Peyer's patch (tissue), 4 donors: ENCODE measurements around the gene FGFR1OP2. TPM values are rescaled to one million over a fixed set of nuclear protein-coding genes. Genes with fewer than 3 reads are reported as not detected.

Experiments
- DNase-seq, 3 donors: peaks; one replicate each; pipeline ENCODE4 v3.0.0-alpha.2; 2017 to 2019
- H3K27ac ChIP-seq, 4 donors: fragments of 200-600 bp; sonication (generic); one replicate each; pipeline ENCODE4 v1.5.1; 2016 to 2019
- H3K27me3 ChIP-seq, 2 donors: fragments of 200-600 bp; sonication (generic); one replicate each; pipeline ENCODE4 v1.5.1; 2019
- H3K36me3 ChIP-seq, 3 donors: fragments of 200-600 bp; sonication (generic); one replicate each; pipeline ENCODE4 v1.5.1; 2016 to 2019
- H3K4me1 ChIP-seq, 4 donors: fragments of 200-600 bp; sonication (generic); one replicate each; pipeline ENCODE4 v1.5.1; 2016 to 2019
- H3K4me3 ChIP-seq, 4 donors: fragments of 200-600 bp; sonication (generic); 1 replicate in 3 of 4; 2 replicates in 1 of 4; pipeline ENCODE4 v1.5.1; 2016 to 2019; ENCODE audit warnings: mild to moderate bottlenecking in 1 of 4
- H3K9me3 ChIP-seq, 4 donors: fragments of 200-600 bp; sonication (generic); one replicate each; pipeline ENCODE4 v1.5.1; 2016 to 2019; ENCODE audit warnings: mild to moderate bottlenecking in 1 of 4
- POLR2A ChIP-seq, 2 donors: fragments of 450-650 bp; IDR thresholded peaks; one replicate each; pipeline ENCODE4 v1.5.1; 2017; ENCODE audit warnings: antibody characterized with exemption in 2 of 2, mild to moderate bottlenecking in 2 of 2, moderate library complexity in 2 of 2
- total RNA-seq, 4 donors: library from RNA; depleted of rRNA; stranded (reverse); fragments of >200 nt; gene quantifications; one replicate each; pipeline ENCODE4 v1.1.0, GENCODE V29; 2016
- TF ChIP-seq, protein P1 (sequence below), 6 experiments: fragments of 450-650 bp in 4 of 6; fragments of 200-600 bp in 2 of 6; sonication (generic) in 1 of 6; IDR thresholded peaks; one replicate each; pipeline ENCODE4 v1.5.1; 2017 to 2019; ENCODE audit warnings: antibody characterized with exemption in 6 of 6, mild to moderate bottlenecking in 3 of 6, moderate library complexity in 1 of 6

The FGFR1OP2 gene
- total RNA-seq, 4 donors from 2014 or later, result 49.5 to 94.9 (median 65.4) TPM

DNA sequence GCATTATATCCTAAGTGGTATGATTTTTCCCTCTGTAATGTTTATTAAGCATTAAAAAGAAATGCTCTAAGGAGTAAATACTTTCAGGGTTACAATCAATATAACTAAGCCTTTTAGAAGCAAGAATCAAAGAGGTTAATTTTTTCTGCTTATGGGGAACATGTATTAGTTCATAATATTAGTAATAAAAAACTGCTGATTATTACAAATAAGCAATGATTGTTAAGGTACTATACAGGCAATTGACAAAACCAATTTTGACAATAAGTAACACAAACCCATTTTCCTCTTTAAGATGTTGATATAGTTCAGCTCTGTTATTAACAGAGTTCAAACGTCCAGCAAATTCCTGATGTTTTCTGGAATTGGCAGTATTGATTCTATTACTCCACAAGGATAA is 32.2 kb upstream of the FGFR1OP2 start:
- Histone ChIP-seq H3K27me3 (no peaks in the 10 kb centered on the region), H3K27ac (no peak overlapping the region), H3K4me3 (no peak overlapping the region), H3K9me3 (no peaks in the 10 kb centered on the region), H3K4me1 (no peaks in the 10 kb centered on the region), H3K36me3 (peaks cover 0 to 30% (median 0%) of the 10 kb centered on the region in 3 donors)
- no peak for DNase-seq
- TF ChIP-seq, protein P1, sequence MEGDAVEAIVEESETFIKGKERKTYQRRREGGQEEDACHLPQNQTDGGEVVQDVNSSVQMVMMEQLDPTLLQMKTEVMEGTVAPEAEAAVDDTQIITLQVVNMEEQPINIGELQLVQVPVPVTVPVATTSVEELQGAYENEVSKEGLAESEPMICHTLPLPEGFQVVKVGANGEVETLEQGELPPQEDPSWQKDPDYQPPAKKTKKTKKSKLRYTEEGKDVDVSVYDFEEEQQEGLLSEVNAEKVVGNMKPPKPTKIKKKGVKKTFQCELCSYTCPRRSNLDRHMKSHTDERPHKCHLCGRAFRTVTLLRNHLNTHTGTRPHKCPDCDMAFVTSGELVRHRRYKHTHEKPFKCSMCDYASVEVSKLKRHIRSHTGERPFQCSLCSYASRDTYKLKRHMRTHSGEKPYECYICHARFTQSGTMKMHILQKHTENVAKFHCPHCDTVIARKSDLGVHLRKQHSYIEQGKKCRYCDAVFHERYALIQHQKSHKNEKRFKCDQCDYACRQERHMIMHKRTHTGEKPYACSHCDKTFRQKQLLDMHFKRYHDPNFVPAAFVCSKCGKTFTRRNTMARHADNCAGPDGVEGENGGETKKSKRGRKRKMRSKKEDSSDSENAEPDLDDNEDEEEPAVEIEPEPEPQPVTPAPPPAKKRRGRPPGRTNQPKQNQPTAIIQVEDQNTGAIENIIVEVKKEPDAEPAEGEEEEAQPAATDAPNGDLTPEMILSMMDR (IDR thresholded peaks at IDR 0.05), result no peak
- TF ChIP-seq POLR2A (IDR thresholded peaks at IDR 0.05), result no peak

DNA sequence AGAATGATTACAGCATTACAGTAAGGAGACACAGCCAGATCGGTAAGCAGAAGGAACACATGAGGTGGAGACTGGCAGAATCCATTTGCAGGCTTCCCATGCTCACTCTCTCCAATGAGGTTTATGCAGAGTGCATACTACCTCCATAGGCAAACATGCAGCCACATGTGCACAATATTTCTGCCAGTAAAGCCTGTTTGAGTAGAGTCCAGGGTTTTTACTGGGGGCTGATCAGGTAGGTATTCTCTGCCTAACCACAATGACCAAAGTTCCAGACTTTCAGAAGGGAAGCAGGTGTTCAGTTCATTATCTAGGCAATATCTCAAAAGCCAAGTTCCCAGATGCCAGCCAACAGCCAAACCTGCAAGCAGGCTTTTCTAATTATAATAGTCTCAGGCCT is 31.6 kb upstream of the FGFR1OP2 start:
- Histone ChIP-seq H3K36me3 (peaks cover 0 to 36% (median 0%) of the 10 kb centered on the region in 3 donors), H3K4me3 (no peak overlapping the region), H3K27ac (no peak overlapping the region), H3K27me3 (no peaks in the 10 kb centered on the region), H3K9me3 (no peaks in the 10 kb centered on the region), H3K4me1 (no peaks in the 10 kb centered on the region)
- no peak for TF ChIP-seq POLR2A (IDR thresholded peaks at IDR 0.05)
- TF ChIP-seq, protein P1 (IDR thresholded peaks at IDR 0.05), result no peak
- DNase-seq, result no peak

DNA sequence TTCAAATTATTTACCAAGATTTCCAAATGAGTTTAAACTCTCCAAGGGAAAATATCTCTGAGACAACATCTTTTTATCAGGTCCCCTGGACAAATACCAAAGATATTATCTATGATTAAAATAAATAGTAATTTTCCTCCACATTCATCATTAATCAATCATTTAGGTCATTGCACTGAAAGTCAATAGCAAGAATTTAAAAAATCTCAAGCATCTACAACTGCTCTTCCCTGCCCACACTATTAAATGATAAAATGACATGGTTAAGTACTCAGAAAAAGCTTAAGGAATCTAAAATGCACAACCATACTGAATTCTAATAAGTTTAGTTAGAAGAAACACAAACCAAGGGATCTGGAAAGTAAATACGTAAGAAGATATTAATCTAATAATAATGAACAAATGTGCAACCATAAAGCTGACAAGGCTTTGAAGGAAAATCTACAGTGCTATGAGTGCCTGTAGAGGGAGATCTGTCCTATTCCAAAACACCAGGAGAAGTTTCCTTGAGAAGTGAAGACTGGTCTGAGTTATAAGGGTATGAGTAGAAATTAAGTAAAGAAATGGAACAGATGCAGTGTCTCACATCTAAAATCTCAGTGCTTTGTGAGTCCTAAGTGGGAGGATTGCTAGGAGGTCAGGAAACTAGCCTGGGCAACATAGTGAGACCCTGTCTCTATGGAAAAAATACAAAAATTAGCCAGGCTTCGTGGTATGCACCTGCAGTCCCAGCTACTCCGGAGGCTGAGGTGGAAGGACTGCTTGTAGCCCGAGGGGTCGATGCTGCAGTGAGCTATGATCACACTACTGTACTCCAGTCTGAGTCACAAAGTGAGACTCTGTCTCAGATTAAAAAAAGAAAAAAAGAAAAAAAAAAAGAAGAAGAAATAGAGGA is 19.7 kb upstream of the FGFR1OP2 start:
- no peaks in the 10 kb centered on the region for H3K27me3 ChIP-seq
- H3K27ac ChIP-seq, result no peak overlapping the region
- no peak overlapping the region for H3K4me3 ChIP-seq
- no peaks in the 10 kb centered on the region for H3K9me3 ChIP-seq
- H3K4me1 ChIP-seq, result no peaks in the 10 kb centered on the region
- peaks cover 0 to 38% (median 0%) of the 10 kb centered on the region in 3 donors for H3K36me3 ChIP-seq
- TF ChIP-seq, protein P1 (IDR thresholded peaks at IDR 0.05), result no peak
- no peak for TF ChIP-seq POLR2A (IDR thresholded peaks at IDR 0.05)
- no peak for DNase-seq

DNA sequence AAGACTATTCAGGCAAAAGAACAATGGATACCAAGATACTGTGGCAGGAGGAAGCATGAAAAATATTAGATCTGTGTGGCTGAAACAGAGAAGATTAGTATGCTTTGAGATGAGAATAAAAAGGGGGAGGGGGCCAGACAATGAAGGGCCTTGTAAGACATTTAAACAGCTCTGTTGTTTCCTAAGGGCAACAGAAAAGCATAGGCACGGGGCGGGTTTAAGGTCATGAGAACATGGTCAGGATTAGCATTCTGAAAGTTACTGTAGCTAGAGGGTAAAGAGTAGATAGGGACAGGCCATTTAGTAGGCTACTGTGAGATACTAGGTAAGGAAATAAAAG is 19.1 kb upstream of the FGFR1OP2 start:
- no peaks in the 10 kb centered on the region for H3K9me3 ChIP-seq
- H3K4me3 ChIP-seq, result no peak overlapping the region
- no peaks in the 10 kb centered on the region for H3K27me3 ChIP-seq
- no peak overlapping the region for H3K27ac ChIP-seq
- no peak for DNase-seq
- no peaks in the 10 kb centered on the region for H3K4me1 ChIP-seq
- TF ChIP-seq, protein P1 (IDR thresholded peaks at IDR 0.05), result no peak
- no peak for TF ChIP-seq POLR2A (IDR thresholded peaks at IDR 0.05)
- H3K36me3 ChIP-seq, result peaks cover 0 to 41% (median 0%) of the 10 kb centered on the region in 3 donors

DNA sequence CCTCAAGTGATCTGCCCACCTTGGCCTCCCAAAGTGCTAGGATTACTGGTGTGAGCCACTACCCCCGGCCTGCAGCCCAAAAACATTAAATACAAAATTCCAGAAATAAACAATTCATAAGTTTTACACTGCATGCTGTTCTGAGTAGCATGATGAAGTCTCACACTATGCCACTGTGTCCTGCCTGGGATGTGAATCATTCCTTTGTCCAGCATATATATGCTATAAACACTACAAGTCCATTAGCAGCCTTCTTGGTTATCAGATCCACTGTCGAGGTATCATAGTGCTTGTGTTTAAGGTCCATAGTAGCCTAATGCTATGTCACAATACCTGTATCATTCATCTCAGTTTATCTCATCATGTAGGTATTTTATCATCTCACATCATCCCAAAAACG is 16.4 kb upstream of the FGFR1OP2 start:
- TF ChIP-seq, protein P1 (IDR thresholded peaks at IDR 0.05), result no peak
- TF ChIP-seq POLR2A (IDR thresholded peaks at IDR 0.05), result no peak
- Histone ChIP-seq H3K4me3 (no peak overlapping the region), H3K36me3 (peaks cover 0 to 58% (median 0%) of the 10 kb centered on the region in 3 donors), H3K27me3 (no peaks in the 10 kb centered on the region), H3K27ac (no peak overlapping the region), H3K9me3 (no peaks in the 10 kb centered on the region), H3K4me1 (no peaks in the 10 kb centered on the region)
- DNase-seq, result no peak
